ENCODE data around the gene LRCOL1. TPM values are rescaled to one million over a fixed set of nuclear protein-coding genes. Genes with fewer than 3 reads are reported as not detected.

Gene LRCOL1
- total and polyA plus RNA-seq, 2 experiments from 2014 or later = 1.7 TPM; not detected in 1

DNA sequence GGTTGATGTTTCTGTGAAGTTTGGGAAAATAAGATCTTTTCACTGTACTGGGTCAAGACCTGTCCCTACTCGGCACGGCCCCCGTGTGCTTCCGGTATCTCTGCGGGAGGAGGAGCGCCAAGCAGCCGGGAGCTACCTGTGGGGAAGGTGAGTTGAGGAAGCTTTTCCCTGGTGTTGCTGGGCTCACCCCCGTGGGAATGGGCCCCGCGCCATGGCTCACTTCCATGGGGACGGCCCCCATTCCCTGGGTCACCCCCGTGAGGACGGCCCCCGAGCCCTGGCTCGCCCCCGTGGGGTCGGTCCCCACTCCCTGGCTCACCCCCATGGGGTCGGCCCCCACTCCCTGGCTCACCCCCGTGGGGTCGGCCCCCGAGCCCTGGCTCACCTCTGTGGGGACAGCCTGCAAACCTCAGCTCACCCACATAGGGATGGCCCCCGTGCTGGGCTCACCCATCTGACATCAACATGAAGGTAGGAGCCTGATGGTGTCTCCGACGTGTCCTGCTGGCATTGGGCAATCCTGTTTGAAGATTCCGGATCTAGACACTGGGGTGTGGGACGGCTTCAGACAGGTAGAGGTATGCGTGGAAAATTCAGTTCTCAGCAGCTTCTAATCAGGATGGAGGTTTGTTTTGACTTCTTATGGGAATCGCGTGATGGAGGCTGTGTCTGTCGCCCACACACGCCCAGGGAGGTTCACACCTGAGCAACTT is 9.1 kb downstream of the LRCOL1 start:
- Mint-ChIP-seq H3K27me3 (ENCODE audit: insufficient read depth, low read depth, poor library complexity) (peaks cover 64% of the 10 kb centered on the region), H3K27ac (no peak overlapping the region), H3K4me1 (peaks cover 18% of the 10 kb centered on the region), H3K9me3 (peaks cover 8% of the 10 kb centered on the region), H3K36me3 (ENCODE audit: low read depth) (no peaks in the 10 kb centered on the region), H3K4me3 (peak overlapping the region; percentile 26; the same call in 1 of the 3 replicates)
- H3F3A ChIP-seq (replicated peaks; ENCODE audit: low read depth) = peaks cover 24% of the 10 kb centered on the region
- H3K79me2 ChIP-seq (replicated peaks; ENCODE audit: insufficient read depth) = no peaks in the 10 kb centered on the region
- no peaks in the 10 kb centered on the region for H3K36me3 ChIP-seq (ENCODE audit: insufficient read depth)
- no peak overlapping the region for H3K27ac ChIP-seq (ENCODE audit: low read depth)
- H3K4me2 ChIP-seq = no peak overlapping the region
- DNase-seq (ENCODE audit: low spot score) (no peak), ATAC-seq (no peak)
- no peaks in the 10 kb centered on the region for H3K9me2 ChIP-seq (ENCODE audit: insufficient read depth)
- peaks cover 3% of the 10 kb centered on the region; the same call in 1 of the 2 replicates for H3K4me1 ChIP-seq (ENCODE audit: insufficient read depth)
- H3K4me3 ChIP-seq = no peak overlapping the region
- no peak for TF ChIP-seq JUNB (IDR thresholded peaks at IDR 0.05; ENCODE audit: unreplicated experiment)
- TF ChIP-seq CREB1 (CRISPR knock-in tag; IDR thresholded peaks at IDR 0.05; ENCODE audit: low read depth) = no peak
- no peak for TF ChIP-seq ZNF114 (CRISPR knock-in tag; IDR thresholded peaks at IDR 0.05)
- TF ChIP-seq EZH2 (IDR thresholded peaks at IDR 0.05; ENCODE audit: low read depth, unreplicated experiment) = no peak
- TF ChIP-seq POLR2AphosphoS5 (IDR thresholded peaks at IDR 0.05; ENCODE audit: low read depth) = no peak
- TF ChIP-seq, protein P1, sequence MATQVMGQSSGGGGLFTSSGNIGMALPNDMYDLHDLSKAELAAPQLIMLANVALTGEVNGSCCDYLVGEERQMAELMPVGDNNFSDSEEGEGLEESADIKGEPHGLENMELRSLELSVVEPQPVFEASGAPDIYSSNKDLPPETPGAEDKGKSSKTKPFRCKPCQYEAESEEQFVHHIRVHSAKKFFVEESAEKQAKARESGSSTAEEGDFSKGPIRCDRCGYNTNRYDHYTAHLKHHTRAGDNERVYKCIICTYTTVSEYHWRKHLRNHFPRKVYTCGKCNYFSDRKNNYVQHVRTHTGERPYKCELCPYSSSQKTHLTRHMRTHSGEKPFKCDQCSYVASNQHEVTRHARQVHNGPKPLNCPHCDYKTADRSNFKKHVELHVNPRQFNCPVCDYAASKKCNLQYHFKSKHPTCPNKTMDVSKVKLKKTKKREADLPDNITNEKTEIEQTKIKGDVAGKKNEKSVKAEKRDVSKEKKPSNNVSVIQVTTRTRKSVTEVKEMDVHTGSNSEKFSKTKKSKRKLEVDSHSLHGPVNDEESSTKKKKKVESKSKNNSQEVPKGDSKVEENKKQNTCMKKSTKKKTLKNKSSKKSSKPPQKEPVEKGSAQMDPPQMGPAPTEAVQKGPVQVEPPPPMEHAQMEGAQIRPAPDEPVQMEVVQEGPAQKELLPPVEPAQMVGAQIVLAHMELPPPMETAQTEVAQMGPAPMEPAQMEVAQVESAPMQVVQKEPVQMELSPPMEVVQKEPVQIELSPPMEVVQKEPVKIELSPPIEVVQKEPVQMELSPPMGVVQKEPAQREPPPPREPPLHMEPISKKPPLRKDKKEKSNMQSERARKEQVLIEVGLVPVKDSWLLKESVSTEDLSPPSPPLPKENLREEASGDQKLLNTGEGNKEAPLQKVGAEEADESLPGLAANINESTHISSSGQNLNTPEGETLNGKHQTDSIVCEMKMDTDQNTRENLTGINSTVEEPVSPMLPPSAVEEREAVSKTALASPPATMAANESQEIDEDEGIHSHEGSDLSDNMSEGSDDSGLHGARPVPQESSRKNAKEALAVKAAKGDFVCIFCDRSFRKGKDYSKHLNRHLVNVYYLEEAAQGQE (IDR thresholded peaks at IDR 0.05; ENCODE audit: unreplicated experiment) = no peak
- no peak for TF ChIP-seq NANOG (IDR thresholded peaks at IDR 0.05; ENCODE audit: borderline replicate concordance)
- TF ChIP-seq EZH2phosphoT487 (IDR thresholded peaks at IDR 0.05; ENCODE audit: unreplicated experiment) = no peak
- no peak for TF ChIP-seq ZNF462 (CRISPR knock-in tag; IDR thresholded peaks at IDR 0.05)
- no peak for TF ChIP-seq STAT1 (IDR thresholded peaks at IDR 0.05; ENCODE audit: unreplicated experiment)
- no peak for TF ChIP-seq CTCF (conservative IDR thresholded peaks at IDR 0.05; ENCODE audit: low read depth in 2 of 2)
- TF ChIP-seq ZNF331 (CRISPR knock-in tag; IDR thresholded peaks at IDR 0.05; ENCODE audit: low read depth) = no peak
- no peak for TF ChIP-seq ETS1 (IDR thresholded peaks at IDR 0.05)
- no peak overlapping the region for H2AFZ ChIP-seq
- no peaks in the 10 kb centered on the region for H4K20me1 ChIP-seq (replicated peaks; ENCODE audit: insufficient read depth)
- peaks cover 62% of the 10 kb centered on the region for H3K27me3 ChIP-seq (ENCODE audit: insufficient read depth)
